Activated T-cell treated with anti-CD3 and anti-CD28 coated beads for 4 hours (primary cell): ENCODE data around the gene ATP13A1.

Experiments used
- DNase-seq: peaks from one replicate; pipeline ENCODE4 v3.0.0-alpha.2; 2020

The ATP13A1 gene

DNA sequence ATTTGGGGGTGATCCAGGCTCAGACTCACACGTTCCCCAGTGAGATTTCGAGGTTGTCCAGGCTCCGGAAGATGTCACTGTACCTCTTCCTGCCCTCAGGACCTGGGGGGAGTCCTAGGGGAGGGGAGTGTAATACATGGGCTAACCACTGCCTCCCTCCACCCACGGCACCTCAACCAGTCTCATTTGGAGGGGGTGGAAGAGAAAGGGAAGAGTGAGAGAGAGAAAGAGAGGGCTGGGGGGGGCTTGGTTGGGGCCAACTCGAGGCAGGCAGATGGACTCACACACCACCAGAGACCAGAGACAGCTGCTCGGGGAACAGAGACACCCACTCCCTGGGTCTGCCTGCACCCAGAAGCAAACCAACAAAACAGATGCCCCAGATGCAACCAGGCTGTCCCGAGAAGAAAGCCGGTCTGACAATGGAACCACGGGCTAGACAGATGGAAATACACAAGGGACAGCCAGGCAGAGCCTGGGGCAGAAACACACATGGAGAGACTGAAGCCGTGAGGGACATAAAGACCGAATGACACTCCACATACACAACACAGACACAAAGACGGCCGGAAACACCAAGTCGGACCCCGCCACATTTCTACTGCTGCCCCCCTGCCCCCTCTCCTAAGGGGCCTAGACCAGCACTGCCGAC is 20.8 kb downstream of the ATP13A1 start:
- peak; percentile 50 for DNase-seq

DNA sequence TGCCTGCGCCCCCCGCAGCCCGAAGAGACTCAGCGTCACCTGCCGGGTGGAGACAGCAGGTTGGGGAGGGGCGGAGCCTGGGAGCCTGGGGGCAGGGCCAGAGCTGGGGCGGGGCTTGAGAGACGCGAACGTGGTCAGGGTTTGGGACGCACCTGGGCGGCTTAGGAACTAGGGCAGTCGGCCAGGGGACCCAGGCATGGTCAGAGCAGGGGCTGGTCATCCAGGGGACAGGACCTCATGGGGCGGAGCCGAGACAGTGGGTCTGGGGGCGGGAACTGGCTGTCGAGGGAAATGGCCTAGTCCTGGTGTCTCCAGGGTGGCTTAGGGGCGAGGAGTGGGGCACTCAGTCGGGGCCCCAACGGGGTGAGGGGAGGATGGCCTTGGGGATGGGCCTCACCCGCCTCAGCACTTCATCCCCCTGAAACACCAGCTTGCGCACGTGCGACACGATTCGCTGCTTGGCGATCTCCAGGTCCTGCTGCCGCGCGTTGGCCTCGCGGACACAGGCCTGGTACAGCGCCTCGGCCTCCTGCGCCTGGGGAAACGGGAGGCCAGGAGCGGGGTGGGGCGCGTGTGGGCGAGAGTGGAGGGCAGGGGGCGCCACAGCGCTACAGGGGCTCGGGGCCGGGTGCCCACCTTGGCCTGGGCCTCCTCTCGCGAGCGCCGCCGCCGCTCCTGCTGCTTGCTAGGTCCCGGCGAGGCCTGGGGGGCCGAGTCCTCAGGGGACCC is 25.8 kb downstream of the ATP13A1 start:
- no peak for DNase-seq

DNA sequence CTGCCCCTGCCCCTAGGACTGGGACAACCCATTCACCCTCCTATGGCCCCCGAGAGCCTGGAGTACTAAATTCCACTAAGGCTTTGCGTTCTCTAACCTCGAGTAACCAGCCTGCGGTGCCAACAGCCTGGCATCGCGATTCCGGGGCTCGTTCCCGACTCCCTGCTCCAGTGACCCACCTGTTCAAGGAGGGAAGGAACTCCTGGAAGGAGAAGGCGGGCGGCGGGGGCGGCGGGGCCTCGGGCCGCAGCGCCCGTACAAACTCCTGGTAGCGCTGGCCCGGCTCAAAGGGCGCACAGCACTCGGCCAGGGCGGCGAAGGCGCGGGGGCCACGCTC is 26.3 kb downstream of the ATP13A1 start:
- DNase-seq: no peak

DNA sequence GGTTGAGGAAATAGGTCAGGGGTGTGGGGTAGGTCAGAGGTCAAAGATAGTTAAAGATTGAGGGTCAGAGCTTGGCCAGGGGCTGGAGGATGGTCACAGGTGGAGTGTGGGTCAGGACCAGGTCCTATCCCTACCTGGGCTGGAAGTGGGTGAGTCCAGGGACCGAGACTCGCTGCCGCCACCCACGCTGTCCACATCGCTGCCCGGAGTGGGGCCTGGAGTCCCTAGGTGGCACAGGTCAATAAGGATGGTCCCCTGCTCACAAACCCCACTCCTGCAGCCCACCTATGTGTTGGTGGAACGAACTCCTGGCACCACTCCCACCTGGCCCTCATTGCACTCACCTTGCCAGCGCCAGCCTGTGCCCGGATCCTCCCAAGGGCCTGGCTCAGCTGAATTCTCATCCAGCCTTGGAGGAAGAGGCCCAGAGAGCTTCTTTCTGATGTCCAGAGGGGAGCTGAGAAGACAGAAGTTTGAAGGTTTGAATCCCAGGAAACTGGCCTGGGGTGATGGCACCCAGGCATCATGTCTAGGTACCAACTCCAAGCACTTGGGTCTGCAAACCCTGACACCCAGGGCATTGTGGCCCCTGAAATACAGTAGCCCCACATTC is 26.8 kb downstream of the ATP13A1 start:
- no peak for DNase-seq

DNA sequence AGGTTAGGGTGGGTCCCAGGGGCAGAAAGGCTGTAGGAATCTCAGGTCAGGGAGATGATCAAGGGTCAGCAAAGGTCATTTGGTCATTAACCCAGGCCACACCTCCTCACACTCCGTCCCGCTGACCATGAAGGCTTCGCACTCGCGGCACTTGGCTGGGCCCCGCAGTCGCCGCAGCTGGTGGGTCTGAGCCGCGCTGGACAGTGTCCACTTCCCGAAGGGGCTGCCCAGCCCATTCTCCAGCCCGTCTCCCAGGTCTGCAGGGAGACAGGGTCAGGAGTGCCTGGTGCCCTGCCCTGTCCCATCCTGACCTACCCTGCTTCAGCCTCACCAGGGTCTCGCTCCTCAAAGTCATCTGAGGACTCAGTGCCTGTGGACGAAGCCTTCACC is 28.2 kb downstream of the ATP13A1 start:
- DNase-seq: no peak

DNA sequence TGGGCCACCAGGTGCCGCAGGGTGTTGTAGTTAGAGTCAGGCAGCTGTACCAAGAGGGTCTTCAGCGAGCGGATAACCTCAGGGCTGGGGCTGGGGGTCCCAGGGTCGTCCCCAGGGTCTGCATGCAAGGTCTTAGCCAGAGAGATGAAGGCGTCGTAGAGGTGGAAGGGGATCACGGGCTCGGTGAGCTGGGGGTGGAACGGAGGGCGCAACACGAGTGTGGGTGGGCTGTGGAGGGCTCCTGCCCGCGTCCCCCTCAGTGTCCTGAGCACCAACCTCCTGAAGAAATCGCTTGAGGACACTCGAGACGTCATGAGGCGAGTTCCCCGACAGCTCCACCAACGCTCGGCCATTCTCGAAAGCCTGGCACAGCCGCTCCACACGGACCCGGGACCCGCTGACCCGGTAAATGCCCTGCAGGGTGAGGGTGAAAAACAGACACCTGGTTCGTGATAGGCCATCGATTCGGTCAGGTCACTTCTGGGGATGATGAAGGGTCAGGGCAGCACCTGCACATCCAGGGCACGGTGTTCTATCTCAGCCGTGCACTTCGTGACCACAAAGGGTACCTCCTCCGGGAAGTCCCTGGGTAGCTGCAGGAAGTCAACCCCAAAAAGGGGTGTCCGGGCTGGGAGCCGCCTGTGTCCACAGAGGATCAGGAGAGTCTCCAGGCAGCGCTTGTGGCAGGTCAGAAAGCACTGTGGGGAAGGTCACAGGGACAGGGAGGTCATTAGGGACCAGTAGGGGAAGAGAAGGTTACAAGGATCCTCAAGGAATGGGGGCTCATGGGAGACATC is 28.8 kb downstream of the ATP13A1 start:
- no peak for DNase-seq

DNA sequence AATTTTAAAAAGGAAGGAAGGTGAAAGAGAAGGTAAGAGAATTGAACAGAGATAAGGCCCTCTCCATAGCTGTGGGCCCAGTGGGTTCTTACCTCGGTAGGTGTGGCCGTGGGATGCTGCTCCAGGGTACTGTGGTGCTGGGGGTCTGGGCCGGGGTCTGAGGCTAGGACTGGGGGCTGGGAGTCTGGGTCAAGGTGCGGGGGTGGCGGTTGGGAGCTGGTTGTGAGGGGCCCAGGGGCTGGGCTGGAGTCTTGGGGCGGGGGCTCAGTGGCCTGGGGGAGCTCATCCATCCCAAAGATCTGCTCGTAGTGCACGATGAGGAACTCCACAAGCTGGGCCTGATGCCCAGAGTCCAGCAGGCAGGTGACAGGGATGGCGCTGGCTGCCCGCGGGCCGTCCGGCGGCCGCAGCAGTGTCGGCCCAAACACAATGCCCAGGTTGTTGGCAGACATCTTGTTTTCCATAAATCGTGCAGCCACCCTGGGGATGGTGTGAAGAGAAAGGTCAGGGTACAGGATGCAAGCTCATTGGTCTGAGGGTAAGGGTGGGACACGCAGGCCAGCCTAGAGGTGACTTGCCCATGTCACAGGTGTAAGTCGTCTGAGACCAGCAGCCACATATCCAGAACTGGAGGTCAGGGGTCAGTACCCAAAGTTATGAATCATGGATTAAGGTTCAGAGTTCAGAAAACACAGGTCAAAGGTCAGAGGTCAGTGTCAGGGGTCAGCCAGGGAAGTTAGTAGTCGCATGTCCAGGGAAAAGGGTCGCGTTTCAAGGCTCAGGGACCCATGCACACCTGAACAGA is 29.6 kb downstream of the ATP13A1 start:
- no peak for DNase-seq

DNA sequence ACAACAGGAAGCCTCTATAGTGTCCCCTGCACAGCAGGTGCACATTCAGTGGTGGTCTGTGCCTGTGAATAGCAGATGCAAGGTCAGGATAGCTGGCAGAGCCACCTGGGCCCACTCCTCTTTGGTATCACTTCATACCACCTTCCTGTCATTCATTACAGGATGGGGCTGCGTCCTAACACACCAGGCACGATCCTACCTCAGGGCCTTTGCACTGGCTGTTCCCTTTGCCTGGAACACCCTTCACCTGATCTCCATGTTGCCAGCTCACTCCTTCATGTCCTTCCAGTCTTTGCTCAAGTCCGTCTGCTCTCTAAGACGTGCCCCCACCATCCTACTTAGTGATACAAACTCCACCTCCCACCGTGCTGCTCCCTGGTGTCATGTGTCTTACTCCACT is 30.8 kb downstream of the ATP13A1 start:
- no peak for DNase-seq

DNA sequence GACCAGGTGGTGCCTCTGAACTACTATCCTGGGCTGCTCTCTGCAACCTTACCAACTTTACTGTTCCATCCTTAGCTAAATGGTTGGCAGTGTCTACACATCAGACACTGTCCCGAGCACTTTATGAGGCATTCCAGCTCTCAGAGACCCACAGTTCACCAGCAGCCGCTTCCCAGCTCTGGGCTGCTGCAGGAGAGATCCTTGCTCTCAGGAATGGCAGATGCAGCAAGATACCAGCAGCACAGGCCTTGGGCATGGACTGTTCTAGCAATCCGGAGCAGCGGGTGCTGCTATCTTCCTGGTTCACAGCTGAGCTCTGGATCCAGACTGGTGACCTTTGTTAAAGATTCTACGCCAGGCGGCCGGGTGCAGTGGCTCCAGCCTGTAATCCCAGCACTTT is 32.1 kb downstream of the ATP13A1 start:
- no peak for DNase-seq

DNA sequence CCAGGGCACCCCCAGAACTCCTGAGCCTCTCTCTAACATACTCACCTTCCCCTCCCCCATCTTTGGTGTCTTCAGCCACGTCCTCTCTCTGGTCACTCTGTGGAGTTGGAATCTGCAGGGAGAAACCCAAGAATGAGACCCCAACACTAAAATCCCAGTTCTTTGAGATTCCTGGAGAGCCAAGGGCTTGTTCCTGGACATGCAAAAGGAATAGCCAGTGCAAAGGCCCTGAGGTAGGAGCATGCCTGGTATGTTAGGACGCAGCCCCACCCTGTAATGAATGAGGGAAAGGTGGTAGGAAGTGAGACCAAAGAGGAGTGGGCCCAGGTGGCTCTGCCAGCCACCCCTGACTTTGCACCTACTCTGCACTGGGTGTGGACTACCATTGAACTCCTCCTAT is 33.0 kb downstream of the ATP13A1 start:
- no peak for DNase-seq

DNA sequence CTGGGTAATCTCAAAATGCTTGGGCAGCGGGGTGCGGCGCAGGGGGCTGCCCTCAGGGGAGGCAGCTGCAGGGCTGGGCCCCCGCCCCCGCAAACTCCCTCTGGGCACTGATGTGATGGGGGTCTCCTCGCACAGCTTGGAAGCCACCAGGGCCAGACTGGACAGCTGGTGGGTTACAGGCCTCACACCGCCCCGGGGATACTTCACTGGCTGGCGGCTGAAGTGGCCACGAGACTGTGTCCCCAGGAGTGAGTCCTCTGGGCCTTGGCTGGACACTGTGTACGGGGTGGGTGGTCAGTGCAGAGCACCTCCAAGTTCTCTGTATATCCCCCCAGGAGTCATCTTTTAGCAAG is 33.4 kb downstream of the ATP13A1 start:
- DNase-seq: no peak

DNA sequence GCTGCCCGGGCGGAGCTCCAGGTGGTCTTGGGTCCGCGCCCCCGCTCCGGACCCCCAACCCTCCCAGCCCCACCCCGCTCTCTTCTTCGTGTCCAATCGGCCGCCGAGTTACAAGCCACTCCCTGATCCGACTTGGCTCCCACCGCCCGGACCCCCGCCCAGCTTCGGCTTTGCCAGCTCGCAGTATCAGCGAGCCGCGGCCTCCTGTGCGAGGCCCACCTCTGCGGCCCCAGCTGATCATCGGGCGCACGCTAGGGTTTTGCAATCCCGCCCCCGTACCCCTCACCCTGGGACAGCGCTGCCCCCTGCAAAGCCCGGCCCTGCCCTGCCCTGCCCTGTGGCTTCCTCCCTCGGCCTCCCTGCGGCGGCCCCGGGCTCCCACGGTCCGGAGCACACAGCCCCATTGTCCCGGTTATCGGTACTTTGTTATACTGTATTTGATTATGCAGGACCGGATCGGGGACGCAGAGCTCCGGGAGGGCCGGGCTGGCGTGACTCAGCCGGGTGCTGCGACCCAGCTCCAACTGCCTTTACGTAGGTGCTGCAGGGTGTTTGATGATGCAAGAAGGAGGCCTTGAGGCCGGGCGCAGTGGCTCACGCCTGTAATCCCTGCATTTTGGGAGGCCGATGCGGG is 34.9 kb downstream of the ATP13A1 start:
- peak; percentile 30 for DNase-seq

DNA sequence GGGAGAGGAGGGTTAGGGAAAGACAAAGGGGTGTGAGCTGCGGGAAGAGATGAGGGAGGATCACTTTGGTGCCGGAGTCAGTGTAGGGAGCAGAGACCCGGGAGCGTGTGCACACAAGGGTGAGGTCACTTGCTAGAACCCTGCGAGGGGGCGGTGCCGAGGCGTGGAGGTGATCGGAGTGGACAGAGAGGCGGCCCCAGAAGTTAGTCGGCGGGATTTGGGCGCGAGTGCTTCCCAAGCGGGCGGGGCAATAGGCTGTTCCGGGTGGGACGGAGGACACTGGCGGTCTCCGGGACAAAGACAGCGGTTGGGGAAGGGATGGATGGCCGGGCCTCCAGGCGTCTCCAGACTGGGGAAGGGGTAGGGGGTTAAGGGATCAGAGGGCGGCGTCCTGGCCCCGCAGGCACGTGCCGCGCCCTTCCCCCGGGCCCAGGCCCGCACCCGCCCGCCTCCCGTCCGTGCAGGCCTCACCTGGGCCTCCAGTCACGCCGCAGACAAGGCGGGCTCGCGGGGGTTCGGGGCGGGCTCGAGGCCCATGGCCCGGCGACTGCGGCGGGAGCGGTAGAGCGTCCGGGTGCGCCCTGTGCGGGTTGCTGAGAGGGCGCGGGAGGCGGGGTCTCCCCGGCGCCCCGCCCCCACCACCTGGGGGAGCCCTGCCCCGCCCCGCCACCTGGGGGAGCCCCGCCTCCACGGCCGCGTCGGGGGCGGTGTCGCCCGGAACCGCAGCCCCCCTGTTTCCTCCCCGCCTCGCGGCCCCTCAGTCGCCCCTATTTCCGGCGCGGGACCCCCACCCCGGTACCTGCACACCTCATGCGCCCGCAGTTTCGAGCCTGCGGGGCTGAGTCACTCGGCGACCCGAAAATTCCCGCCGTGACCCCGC is 35.6 kb downstream of the ATP13A1 start, which contains the start of gene LPAR2:
LPAR2 (minus strand) TSS at position 600 of the 880 bp plus-strand sequence. CDS start 945 bp downstream, outside the sequence.
- DNase-seq: peak; percentile 66

DNA sequence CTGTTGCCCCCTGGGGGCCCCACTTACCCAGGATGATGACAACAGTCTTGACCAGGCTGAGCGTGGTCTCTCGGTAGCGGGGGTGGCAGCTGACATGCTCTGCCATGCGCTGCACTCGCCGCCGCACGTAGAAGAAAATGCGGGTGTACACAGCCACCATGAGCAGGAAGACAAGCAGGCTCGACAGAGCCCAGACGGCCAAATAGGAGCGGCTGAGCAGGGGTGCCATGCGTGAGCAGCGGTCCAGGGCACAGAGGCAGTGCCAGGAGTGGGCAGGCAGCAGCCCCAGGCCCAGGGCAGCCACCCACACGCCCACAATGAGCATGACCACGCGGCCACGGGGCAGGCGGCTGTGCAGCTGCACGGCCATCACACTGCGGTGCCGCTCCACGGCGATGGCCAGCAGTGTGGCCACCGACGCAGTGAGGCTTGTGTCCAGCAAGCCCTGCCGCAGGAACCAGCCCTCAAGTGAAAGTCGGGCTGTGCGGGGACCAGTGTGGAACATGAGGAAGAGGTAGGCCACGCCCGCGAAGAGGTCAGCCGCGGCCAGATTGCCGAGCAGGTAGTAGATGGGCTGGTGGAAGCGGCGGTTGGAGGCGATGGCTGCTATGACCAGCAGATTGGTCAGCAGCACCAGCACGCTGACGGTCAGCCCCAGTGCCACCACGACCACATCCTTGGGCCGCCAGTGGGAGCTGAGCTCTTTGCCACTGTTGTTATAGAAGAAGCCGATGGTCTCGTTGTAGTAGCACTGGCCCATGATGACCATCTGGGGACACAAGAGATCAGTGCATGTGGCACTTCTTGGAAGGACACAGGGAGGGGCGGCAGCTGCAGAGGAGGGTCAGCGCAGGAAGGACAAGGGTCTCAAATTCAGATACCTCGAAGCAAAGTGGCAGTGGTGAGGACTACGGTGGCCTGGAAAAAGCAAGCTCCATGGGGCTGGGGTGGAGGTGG is 36.7 kb downstream of the ATP13A1 start:
- DNase-seq: no peak

DNA sequence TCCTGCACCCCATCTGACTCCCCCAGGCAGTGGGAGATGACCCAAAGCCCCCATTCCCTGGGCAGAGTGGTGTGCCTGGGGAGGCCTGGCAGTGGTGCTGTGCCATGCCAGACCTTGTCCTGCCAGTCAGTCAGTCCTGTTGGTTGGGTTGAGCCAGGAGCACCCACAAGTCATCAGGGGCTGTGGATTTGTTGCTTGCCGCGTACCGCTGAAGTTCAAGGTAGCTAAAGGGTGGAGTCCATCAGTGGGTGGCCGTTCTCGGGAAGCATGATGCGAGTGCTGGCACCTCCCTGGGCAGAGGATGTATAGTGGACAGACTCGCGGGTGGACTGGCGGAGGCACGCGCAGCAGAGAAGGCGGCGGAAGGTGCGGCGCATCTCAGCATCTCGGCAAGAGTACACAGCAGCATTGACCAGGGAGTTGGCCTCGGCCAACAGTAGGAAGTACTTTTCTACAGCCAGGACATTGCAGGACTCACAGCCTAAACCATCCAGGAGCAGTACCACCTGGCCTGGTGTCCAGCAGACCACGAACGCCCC is 39.4 kb downstream of the ATP13A1 start:
- DNase-seq: no peak

DNA sequence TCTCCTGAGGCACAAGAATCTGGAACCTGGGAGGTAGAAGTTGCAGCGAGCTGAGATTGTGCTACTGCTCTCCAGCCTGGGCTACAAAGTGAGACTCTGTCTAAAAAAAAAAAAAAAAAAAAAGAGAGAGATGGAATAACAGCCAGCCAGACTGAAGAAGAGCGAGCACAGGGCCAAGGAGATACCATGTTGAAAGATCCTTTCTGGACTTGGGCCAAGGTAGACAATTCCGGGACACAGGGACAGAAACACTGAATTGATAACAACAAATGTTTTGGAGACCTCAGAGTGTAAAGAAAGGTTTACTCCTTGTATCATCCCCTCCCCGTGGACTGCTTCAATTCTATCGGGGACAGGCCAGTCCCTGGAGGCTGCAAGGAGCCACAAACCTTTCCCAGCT is 40.1 kb downstream of the ATP13A1 start:
- DNase-seq: no peak

DNA sequence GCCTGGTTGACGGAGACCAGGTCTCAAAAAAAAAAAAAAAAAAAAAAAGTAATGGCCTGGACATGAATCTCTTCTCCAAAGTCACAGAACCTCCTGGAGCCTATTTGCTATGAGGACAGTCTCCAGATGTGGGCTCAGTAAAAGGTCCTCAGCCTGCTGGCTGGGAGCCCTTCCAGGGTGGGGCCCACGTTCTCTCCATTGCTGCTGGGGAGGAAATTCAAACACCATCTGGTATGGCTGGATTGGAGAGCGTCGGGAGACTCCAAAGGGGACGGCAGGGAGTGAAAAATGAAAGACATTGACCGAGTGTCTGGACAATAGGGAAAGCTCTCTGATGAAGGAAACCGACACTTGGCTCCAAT is 43.6 kb downstream of the ATP13A1 start:
- no peak for DNase-seq

DNA sequence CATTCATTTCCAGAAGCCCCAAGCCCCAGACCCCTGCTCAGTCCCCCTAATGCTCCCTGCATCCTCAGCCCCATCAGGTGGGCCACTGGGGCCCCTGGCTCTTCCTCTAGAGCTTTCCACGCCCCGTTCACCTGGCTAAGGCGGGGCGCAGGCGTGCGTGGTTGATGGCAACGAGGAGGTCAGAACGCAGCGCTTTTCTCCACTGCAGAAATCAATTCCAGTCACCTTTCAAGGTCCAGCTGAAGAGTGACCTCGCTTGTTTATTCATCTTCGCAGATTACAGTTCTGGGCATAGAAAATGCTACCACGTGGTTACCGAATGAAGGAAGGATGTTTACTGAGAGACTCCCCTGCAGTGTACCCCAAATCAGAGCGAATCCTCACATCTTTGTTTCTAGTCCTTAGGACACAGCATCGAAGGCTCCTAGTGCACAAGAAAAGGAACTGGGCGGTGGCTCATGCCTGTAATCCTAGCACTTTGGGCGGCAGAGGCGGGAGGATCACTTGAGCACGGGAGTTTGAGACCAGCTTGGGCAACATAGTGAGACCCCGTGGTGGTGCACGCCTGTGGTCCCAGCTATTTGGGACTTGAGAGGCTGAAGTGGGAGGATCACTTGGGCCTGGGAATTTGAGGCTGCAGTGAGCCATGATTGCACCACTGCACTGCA is 44.2 kb downstream of the ATP13A1 start:
- DNase-seq: no peak
